Measurements from ENCODE around the gene MAP1B. TPM values are rescaled to one million over a fixed set of nuclear protein-coding genes. Genes with fewer than 3 reads are reported as not detected.

Gene MAP1B
- total and polyA plus RNA-seq, 9 donors = 23.5 to 55.0 (median 27.8) TPM

GRCh38 chr5:72141440-72142355, 34.4 kb downstream of the MAP1B start:
- H3K4me1 ChIP-seq (ENCODE audit: control insufficient read depth, insufficient read depth, low read length) = peaks cover 22% of the 10 kb centered on the region
- no peaks in the 10 kb centered on the region for H3K27me3 ChIP-seq (ENCODE audit: control insufficient read depth, insufficient read depth, low read length)
- H3K27ac ChIP-seq (ENCODE audit: low read length) = peak overlapping the region; percentile 75
- peaks cover 2% of the 10 kb centered on the region for H3K36me3 ChIP-seq (ENCODE audit: control insufficient read depth, insufficient read depth, low read length)
- no peak overlapping the region for H3K4me3 ChIP-seq (ENCODE audit: low read length)
- H3K9me3 ChIP-seq (replicated peaks; ENCODE audit: control insufficient read depth, low read depth, low read length) = no peaks in the 10 kb centered on the region
- peak; percentile 96 for DNase-seq
- WGBS (ENCODE audit: insufficient coverage) = 40% methylated on average over 2 of the region's 8 CpGs

GRCh38 chr5:72144762-72145161, 37.5 kb downstream of the MAP1B start:
- no peak overlapping the region for H3K4me3 ChIP-seq (ENCODE audit: low read length)
- no peaks in the 10 kb centered on the region for H3K27me3 ChIP-seq (ENCODE audit: control insufficient read depth, insufficient read depth, low read length)
- H3K9me3 ChIP-seq (replicated peaks; ENCODE audit: control insufficient read depth, low read depth, low read length) = no peaks in the 10 kb centered on the region
- H3K4me1 ChIP-seq (ENCODE audit: control insufficient read depth, insufficient read depth, low read length) = peaks cover 19% of the 10 kb centered on the region
- no peak overlapping the region for H3K27ac ChIP-seq (ENCODE audit: low read length)
- 50% methylated on average over 1 of the region's 2 CpGs for WGBS (ENCODE audit: insufficient coverage)
- peaks cover 9% of the 10 kb centered on the region for H3K36me3 ChIP-seq (ENCODE audit: control insufficient read depth, insufficient read depth, low read length)
- DNase-seq = no peak

GRCh38 chr5:72145348-72145747, 38.1 kb downstream of the MAP1B start:
- no peaks in the 10 kb centered on the region for H3K9me3 ChIP-seq (replicated peaks; ENCODE audit: control insufficient read depth, low read depth, low read length)
- no peak overlapping the region for H3K27ac ChIP-seq (ENCODE audit: low read length)
- DNase-seq = no peak
- H3K4me3 ChIP-seq (ENCODE audit: low read length) = no peak overlapping the region
- H3K27me3 ChIP-seq (ENCODE audit: control insufficient read depth, insufficient read depth, low read length) = no peaks in the 10 kb centered on the region
- peaks cover 9% of the 10 kb centered on the region for H3K36me3 ChIP-seq (ENCODE audit: control insufficient read depth, insufficient read depth, low read length)
- no CpG with 5 or more reads among the region's 1 CpG for WGBS (ENCODE audit: insufficient coverage)
- peaks cover 19% of the 10 kb centered on the region for H3K4me1 ChIP-seq (ENCODE audit: control insufficient read depth, insufficient read depth, low read length)

- Histone ChIP-seq H3K9me3 (replicated peaks; ENCODE audit: control insufficient read depth, low read depth, low read length) (no peaks in the 10 kb centered on the region), H3K4me3 (ENCODE audit: low read length) (no peak overlapping the region), H3K4me1 (ENCODE audit: control insufficient read depth, insufficient read depth, low read length) (peaks cover 16% of the 10 kb centered on the region), H3K27ac (ENCODE audit: low read length) (no peak overlapping the region), H3K27me3 (ENCODE audit: control insufficient read depth, insufficient read depth, low read length) (no peaks in the 10 kb centered on the region), H3K36me3 (ENCODE audit: control insufficient read depth, insufficient read depth, low read length) (peaks cover 7% of the 10 kb centered on the region)
- WGBS (ENCODE audit: insufficient coverage) = 100% methylated on average over 2 of the region's 3 CpGs
- no peak for DNase-seq
Observed at GRCh38 chr5:72146056-72146455, 38.8 kb downstream of the MAP1B start.

GRCh38 chr5:72147569-72147968, 40.3 kb downstream of the MAP1B start:
- Histone ChIP-seq H3K27me3 (ENCODE audit: control insufficient read depth, insufficient read depth, low read length) (no peaks in the 10 kb centered on the region), H3K4me3 (ENCODE audit: low read length) (no peak overlapping the region), H3K27ac (ENCODE audit: low read length) (no peak overlapping the region), H3K4me1 (ENCODE audit: control insufficient read depth, insufficient read depth, low read length) (peaks cover 6% of the 10 kb centered on the region), H3K9me3 (replicated peaks; ENCODE audit: control insufficient read depth, low read depth, low read length) (no peaks in the 10 kb centered on the region), H3K36me3 (ENCODE audit: control insufficient read depth, insufficient read depth, low read length) (peaks cover 6% of the 10 kb centered on the region)
- DNase-seq = no peak
- no CpG with 5 or more reads among the region's 4 CpGs for WGBS (ENCODE audit: insufficient coverage)

- H3K27ac ChIP-seq (ENCODE audit: low read length) = no peak overlapping the region
- H3K4me1 ChIP-seq (ENCODE audit: control insufficient read depth, insufficient read depth, low read length) = peaks cover 7% of the 10 kb centered on the region
- H3K27me3 ChIP-seq (ENCODE audit: control insufficient read depth, insufficient read depth, low read length) = no peaks in the 10 kb centered on the region
- whole genome bisulfite sequencing (ENCODE audit: insufficient coverage) = no CpG with 5 or more reads among the region's 2 CpGs
- peak; percentile 65 for DNase-seq
- H3K9me3 ChIP-seq (replicated peaks; ENCODE audit: control insufficient read depth, low read depth, low read length) = no peaks in the 10 kb centered on the region
- no peak overlapping the region for H3K4me3 ChIP-seq (ENCODE audit: low read length)
- peaks cover 6% of the 10 kb centered on the region for H3K36me3 ChIP-seq (ENCODE audit: control insufficient read depth, insufficient read depth, low read length)
Observed at GRCh38 chr5:72149742-72150141, 42.5 kb downstream of the MAP1B start.

- H3K36me3 ChIP-seq (ENCODE audit: control insufficient read depth, insufficient read depth, low read length) = peaks cover 6% of the 10 kb centered on the region
- H3K4me1 ChIP-seq (ENCODE audit: control insufficient read depth, insufficient read depth, low read length) = peaks cover 7% of the 10 kb centered on the region
- no peak for DNase-seq
- H3K9me3 ChIP-seq (replicated peaks; ENCODE audit: control insufficient read depth, low read depth, low read length) = no peaks in the 10 kb centered on the region
- no peaks in the 10 kb centered on the region for H3K27me3 ChIP-seq (ENCODE audit: control insufficient read depth, insufficient read depth, low read length)
- no peak overlapping the region for H3K4me3 ChIP-seq (ENCODE audit: low read length)
- no peak overlapping the region for H3K27ac ChIP-seq (ENCODE audit: low read length)
Observed at GRCh38 chr5:72151169-72151568, 43.9 kb downstream of the MAP1B start.

GRCh38 chr5:72151646-72152045, 44.4 kb downstream of the MAP1B start:
- Histone ChIP-seq H3K4me1 (ENCODE audit: control insufficient read depth, insufficient read depth, low read length) (peaks cover 7% of the 10 kb centered on the region), H3K27ac (ENCODE audit: low read length) (no peak overlapping the region)
- WGBS (ENCODE audit: insufficient coverage) = 83% methylated on average over 1 of the region's 1 CpG

GRCh38 chr5:72152545-72152944, 45.3 kb downstream of the MAP1B start:
- Histone ChIP-seq H3K9me3 (replicated peaks; ENCODE audit: control insufficient read depth, low read depth, low read length) (no peaks in the 10 kb centered on the region), H3K27me3 (ENCODE audit: control insufficient read depth, insufficient read depth, low read length) (no peaks in the 10 kb centered on the region), H3K4me3 (ENCODE audit: low read length) (no peak overlapping the region), H3K27ac (ENCODE audit: low read length) (no peak overlapping the region), H3K4me1 (ENCODE audit: control insufficient read depth, insufficient read depth, low read length) (peaks cover 11% of the 10 kb centered on the region), H3K36me3 (ENCODE audit: control insufficient read depth, insufficient read depth, low read length) (peaks cover 6% of the 10 kb centered on the region)
- no peak for DNase-seq
- WGBS (ENCODE audit: insufficient coverage) = 87% methylated on average over 3 of the region's 8 CpGs

More at GRCh38 chr5:72151646-72152045, 44.4 kb downstream of the MAP1B start:
- Histone ChIP-seq H3K4me3 (ENCODE audit: low read length) (no peak overlapping the region), H3K27me3 (ENCODE audit: control insufficient read depth, insufficient read depth, low read length) (no peaks in the 10 kb centered on the region), H3K9me3 (replicated peaks; ENCODE audit: control insufficient read depth, low read depth, low read length) (no peaks in the 10 kb centered on the region), H3K36me3 (ENCODE audit: control insufficient read depth, insufficient read depth, low read length) (peaks cover 6% of the 10 kb centered on the region)
- no peak for DNase-seq

- peaks cover 16% of the 10 kb centered on the region for H3K4me1 ChIP-seq (ENCODE audit: control insufficient read depth, insufficient read depth, low read length)
- no peaks in the 10 kb centered on the region for H3K27me3 ChIP-seq (ENCODE audit: control insufficient read depth, insufficient read depth, low read length)
- H3K9me3 ChIP-seq (replicated peaks; ENCODE audit: control insufficient read depth, low read depth, low read length) = no peaks in the 10 kb centered on the region
- no peak overlapping the region for H3K27ac ChIP-seq (ENCODE audit: low read length)
- no peak for DNase-seq
- no peak overlapping the region for H3K4me3 ChIP-seq (ENCODE audit: low read length)
- peaks cover under 1% of the 10 kb centered on the region for H3K36me3 ChIP-seq (ENCODE audit: control insufficient read depth, insufficient read depth, low read length)
- WGBS (ENCODE audit: insufficient coverage) = no CpG with 5 or more reads among the region's 4 CpGs
Observed at GRCh38 chr5:72153551-72153950, 46.3 kb downstream of the MAP1B start.
